ENCODE measurements around the gene LSM8. TPM values are rescaled to one million over a fixed set of nuclear protein-coding genes. Genes with fewer than 3 reads are reported as not detected.
A peak's percentile ranks its signal among the peaks of the same experiment; 100 is the strongest.
"Not testable (repeated sequence)": the region's sequence is repeated elsewhere in the genome, so short reads cannot be mapped to it uniquely, and the experiment has no call there.

LSM8 gene
- 10 to 100 TPM in 4 of 6 experiments, 1 to 10 TPM in 2; 6.8 to 16.6 (median 11.3) TPM for total RNA-seq
- long read RNA-seq, partial matches to known transcripts: 0 of 5 reads
- long read RNA-seq, other reads (novel, unspliced or antisense): 1 of 5 reads

- peaks cover 0 to 10% (median 5%) of the 10 kb centered on the region in 4 donors for H3K36me3 ChIP-seq
- peaks cover 0 to 15% (median 7%) of the 10 kb centered on the region in 4 donors for H3K4me1 ChIP-seq
- TF ChIP-seq, protein P1, sequence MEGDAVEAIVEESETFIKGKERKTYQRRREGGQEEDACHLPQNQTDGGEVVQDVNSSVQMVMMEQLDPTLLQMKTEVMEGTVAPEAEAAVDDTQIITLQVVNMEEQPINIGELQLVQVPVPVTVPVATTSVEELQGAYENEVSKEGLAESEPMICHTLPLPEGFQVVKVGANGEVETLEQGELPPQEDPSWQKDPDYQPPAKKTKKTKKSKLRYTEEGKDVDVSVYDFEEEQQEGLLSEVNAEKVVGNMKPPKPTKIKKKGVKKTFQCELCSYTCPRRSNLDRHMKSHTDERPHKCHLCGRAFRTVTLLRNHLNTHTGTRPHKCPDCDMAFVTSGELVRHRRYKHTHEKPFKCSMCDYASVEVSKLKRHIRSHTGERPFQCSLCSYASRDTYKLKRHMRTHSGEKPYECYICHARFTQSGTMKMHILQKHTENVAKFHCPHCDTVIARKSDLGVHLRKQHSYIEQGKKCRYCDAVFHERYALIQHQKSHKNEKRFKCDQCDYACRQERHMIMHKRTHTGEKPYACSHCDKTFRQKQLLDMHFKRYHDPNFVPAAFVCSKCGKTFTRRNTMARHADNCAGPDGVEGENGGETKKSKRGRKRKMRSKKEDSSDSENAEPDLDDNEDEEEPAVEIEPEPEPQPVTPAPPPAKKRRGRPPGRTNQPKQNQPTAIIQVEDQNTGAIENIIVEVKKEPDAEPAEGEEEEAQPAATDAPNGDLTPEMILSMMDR (IDR thresholded peaks at IDR 0.05): no peak
- peak; percentile 87 for TF ChIP-seq POLR2A (IDR thresholded peaks at IDR 0.05)
- H3K9me3 ChIP-seq: no peaks in the 10 kb centered on the region
- ATAC-seq (peak; percentile 99 to 100 (median 99)), DNase-seq (peak; percentile 95 to 97 (median 97))
- peak within 1 kb of the TSS; percentile 60 to 84 (median 72) for H3K4me3 ChIP-seq
- intact Hi-C loops (cut with DNase I): no loop called here
- peak within 1 kb of the TSS; percentile 60 to 87 (median 77) for H3K27ac ChIP-seq
- under 1% methylated on average over 37 of the region's 62 CpGs for WGBS (ENCODE audit: insufficient coverage, low coverage, low lambda C conversion rate, missing lambda C conversion rate)
- no peaks in the 10 kb centered on the region for H3K27me3 ChIP-seq
Measured at GRCh38 chr7:118183786-118184564, at the start of gene LSM8. TSS of gene LSM8 (plus strand) at chr7:118184164. CDS start at chr7:118184224, 60 bp downstream.

- H3K4me1 ChIP-seq; H3K9me3 ChIP-seq; DNase-seq; intact Hi-C loops (cut with DNase I); ATAC-seq; H3K27ac ChIP-seq; H3K4me3 ChIP-seq; H3K36me3 ChIP-seq; H3K27me3 ChIP-seq: not testable (repeated sequence)
Measured at GRCh38 chr7:118134420-118134819, 49.5 kb upstream of the LSM8 start.

DNA sequence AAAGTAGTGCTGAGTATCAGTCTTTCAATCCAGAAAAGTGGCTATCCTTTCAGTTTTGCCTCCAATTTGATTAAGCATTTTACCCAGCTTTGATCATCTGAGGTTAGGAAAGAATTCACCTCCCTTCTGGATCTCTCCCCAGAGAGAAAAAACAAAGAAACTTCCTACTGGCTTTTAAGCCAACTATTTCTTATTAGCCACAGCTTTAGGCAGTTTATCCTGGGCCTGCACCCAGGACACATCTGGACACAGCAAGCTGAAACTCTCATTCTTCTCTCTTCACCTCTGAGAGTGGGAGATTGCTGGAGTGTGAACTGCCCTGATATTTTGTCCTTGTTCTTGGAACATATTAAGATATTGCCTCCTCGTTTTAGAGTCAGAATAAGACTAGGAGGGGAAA lies 43.5 kb upstream of the LSM8 start:
- no peaks in the 10 kb centered on the region for H3K36me3 ChIP-seq
- H3K27me3 ChIP-seq: no peaks in the 10 kb centered on the region
- no peaks in the 10 kb centered on the region for H3K9me3 ChIP-seq
- no peak overlapping the region for H3K27ac ChIP-seq
- no peaks in the 10 kb centered on the region for H3K4me1 ChIP-seq
- 38% methylated on average over 1 of the region's 1 CpG for WGBS (ENCODE audit: insufficient coverage, low coverage, low lambda C conversion rate, missing lambda C conversion rate)
- ATAC-seq: no peak
- DNase-seq: no peak
- H3K4me3 ChIP-seq: no peak overlapping the region
- intact Hi-C loops (cut with DNase I): no loop called here
- TF ChIP-seq POLR2A (IDR thresholded peaks at IDR 0.05): no peak
- TF ChIP-seq, protein P1 (IDR thresholded peaks at IDR 0.05): no peak

DNA sequence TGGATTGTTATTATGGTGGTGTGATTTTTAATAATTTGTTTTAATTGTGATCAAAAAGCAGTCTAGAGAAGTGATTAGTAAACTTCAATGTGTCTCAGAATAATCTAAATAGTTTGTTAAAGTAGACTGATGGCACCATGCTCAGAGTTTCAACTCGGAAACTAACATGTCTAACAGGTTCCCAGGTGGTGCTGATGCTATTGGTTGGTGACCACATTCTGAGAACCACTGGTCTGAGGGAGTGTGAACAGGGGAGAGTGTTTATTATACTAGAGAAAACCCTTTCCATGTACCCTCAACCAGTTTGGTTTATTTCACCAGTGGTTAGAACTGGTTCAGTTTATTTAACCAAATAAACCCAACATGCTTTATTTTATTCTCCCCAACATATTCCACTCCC lies 42.0 kb upstream of the LSM8 start:
- Histone ChIP-seq H3K27me3 (no peaks in the 10 kb centered on the region), H3K9me3 (no peaks in the 10 kb centered on the region), H3K36me3 (no peaks in the 10 kb centered on the region), H3K4me3 (no peak overlapping the region), H3K27ac (no peak overlapping the region), H3K4me1 (no peaks in the 10 kb centered on the region)
- no peak for TF ChIP-seq POLR2A (IDR thresholded peaks at IDR 0.05)
- TF ChIP-seq, protein P1 (IDR thresholded peaks at IDR 0.05): no peak
- intact Hi-C loops (cut with DNase I): no loop called here
- DNase-seq (no peak), ATAC-seq (no peak)
- 73% methylated on average over 1 of the region's 1 CpG for WGBS (ENCODE audit: insufficient coverage, low coverage, low lambda C conversion rate, missing lambda C conversion rate)

- no peak overlapping the region for H3K27ac ChIP-seq
- ATAC-seq (no peak), DNase-seq (no peak)
- no peaks in the 10 kb centered on the region for H3K4me1 ChIP-seq
- no peaks in the 10 kb centered on the region for H3K36me3 ChIP-seq
- no peak overlapping the region for H3K4me3 ChIP-seq
- intact Hi-C loops (cut with DNase I): no loop called here
- TF ChIP-seq, protein P1 (IDR thresholded peaks at IDR 0.05): no peak
- TF ChIP-seq POLR2A (IDR thresholded peaks at IDR 0.05): no peak
- H3K27me3 ChIP-seq: no peaks in the 10 kb centered on the region
- H3K9me3 ChIP-seq: no peaks in the 10 kb centered on the region
- 86% methylated on average over 1 of the region's 2 CpGs for WGBS (ENCODE audit: insufficient coverage, low coverage, low lambda C conversion rate, missing lambda C conversion rate)
Measured at GRCh38 chr7:118148930-118149329, 35.0 kb upstream of the LSM8 start.

All from right lobe of liver (tissue), 6 donors.